Activated T-cell treated with anti-CD3 and anti-CD28 coated beads for 1 hour (primary cell): Measurements from ENCODE around the gene YTHDC1.
"Not testable (repeated sequence)": the region's sequence is repeated elsewhere in the genome, so short reads cannot be mapped to it uniquely, and the experiment has no call there.

Experiments
- DNase-seq: peaks from one replicate; pipeline ENCODE4 v3.0.0-alpha.2; 2020; ENCODE audit warnings: low read depth

The YTHDC1 gene

GRCh38 chr4:68287704-68288392 is 62.0 kb downstream of the YTHDC1 start:
- DNase-seq, result no peak

DNA sequence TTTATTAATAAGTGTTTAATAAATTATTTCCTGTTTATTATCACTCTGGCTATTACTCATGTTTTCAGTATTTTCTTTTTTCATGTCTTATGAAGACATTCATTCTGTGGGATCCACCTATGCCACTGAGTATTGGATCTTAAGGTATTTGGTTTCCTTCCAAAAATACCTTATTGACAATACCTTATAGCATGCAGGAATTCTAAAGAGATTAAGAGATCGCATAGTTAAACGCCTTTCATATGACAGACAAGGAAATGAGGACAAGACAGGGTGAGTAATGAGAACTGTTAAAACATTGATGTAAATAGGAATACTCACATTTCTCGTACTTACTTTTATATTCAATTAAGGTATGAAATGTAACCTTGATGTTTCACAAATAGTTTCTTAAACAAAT is 66.2 kb downstream of the YTHDC1 start:
- no peak for DNase-seq

DNA sequence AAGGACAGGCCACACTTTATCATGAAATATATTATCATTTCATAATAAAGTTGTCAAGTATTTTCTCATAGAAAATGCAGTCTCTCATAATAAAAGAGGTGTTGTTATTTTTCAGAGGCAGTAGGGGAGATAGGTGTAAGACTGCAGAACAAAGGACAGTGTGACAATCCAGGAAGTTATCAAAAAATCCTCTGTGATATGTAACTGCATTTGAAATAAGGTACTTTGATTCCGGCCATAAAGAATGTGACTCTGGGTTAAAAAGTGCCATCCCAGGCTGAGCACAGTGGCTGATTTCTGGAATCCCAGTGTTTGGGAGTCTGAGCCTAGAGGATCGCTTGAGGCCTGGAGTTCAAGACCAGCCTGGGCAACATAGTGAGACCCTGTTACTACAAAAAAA is 66.8 kb downstream of the YTHDC1 start:
- DNase-seq, result no peak

GRCh38 chr4:68281796-68282740 is 67.8 kb downstream of the YTHDC1 start:
- not testable (repeated sequence) for DNase-seq

DNA sequence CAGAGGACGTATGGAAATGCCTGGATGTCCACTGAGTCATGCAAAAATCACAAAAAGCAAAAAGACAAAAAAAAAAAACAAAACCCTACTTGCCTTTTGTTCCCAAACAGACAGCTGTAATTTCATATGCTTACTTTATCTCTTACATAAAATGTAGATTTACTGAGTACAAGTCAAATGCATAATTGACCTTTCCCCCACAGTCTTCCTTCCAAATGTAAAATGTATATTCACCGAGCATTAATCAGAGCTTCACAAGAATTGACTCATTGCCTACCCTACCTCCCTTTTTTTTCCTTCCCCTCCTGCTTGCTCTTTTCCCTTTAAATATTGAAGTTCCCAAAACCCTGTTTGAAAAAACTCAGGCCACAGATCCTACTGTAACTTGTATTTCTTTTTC is 71.9 kb downstream of the YTHDC1 start:
- DNase-seq, result no peak

GRCh38 chr4:68277627-68278026 is 72.3 kb downstream of the YTHDC1 start:
- DNase-seq, result no peak

GRCh38 chr4:68272860-68273259 is 77.0 kb downstream of the YTHDC1 start:
- no peak for DNase-seq

DNA sequence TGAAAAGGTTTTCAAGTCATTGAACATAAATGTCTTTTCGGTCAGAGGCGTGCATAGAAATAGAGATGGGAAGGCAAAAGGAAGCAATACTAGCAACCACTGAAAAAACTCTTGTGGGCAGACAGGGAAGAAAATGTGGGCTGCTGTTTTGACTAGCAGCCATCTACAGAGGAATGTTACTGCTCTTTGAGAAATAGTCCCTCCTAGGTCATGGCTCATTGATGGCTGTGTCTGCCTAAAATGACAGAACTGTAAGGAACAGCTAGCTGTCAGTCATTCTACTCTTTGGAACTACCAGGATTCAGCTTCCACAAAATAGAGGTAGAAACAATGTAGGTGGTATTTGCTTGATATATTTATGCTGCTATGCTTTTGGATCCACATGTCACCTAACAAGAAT is 77.5 kb downstream of the YTHDC1 start:
- no peak for DNase-seq

- no peak for DNase-seq
Measured at GRCh38 chr4:68271851-68272357, 78.0 kb downstream of the YTHDC1 start.

GRCh38 chr4:68267433-68267944 is 82.4 kb downstream of the YTHDC1 start:
- DNase-seq, result no peak

- DNase-seq, result no peak
Measured at GRCh38 chr4:68264875-68265565, 84.9 kb downstream of the YTHDC1 start.
